GM21390 (cell line): Measurements from ENCODE around the gene RFX7.
"Not testable (repeated sequence)": the region's sequence is repeated elsewhere in the genome, so short reads cannot be mapped to it uniquely, and the experiment has no call there.

Source experiments
- ATAC-seq: cut with Tn5 transposase; IDR thresholded peaks from one replicate; pipeline ENCODE4 v1.9.1; 2021; ENCODE audit not compliant: unreplicated experiment

The RFX7 gene

DNA sequence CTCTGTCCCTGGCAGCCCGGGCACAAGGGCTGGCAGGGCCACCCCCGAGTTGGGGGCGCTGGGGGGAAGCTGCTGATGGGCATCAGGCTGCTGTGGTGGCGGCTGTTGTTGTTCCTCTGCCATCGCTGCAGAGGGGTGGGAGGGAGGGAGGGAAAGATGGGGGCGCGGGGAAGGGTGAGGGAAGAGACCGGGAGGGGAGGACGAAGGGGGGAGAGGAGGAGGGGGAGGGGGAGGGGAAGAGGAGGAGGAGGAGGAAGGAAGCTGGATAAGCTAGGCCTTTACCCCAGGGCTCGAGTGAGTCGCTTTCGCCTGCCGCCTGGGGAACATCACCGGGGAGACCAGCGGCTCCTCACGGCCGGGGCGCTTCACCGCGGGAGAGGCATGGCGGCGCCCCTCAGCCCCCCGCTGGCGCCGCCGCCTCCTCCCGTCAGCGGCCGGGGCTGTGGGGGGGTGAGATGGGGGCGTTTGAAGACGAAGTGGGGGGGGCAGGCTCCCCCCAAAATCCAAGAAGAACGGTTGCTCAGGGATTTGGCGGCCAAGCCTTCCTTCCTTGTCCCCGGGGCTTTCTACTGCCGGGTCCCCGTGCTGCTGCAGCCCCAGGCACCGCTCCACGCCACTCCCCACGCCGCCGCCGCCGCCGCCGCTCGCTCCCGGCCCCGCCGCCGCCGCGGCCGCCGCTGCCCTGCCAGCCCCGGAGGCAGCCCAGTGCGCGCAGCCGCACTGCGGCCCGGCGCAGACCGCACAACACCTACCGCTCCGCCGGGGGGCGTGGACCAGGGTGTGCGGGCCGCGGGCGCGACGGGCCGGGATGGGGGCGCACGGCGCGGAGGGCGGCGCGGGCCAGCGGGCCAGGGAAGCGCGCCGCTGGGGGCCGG is at the start of gene RFX7:
Gene RFX7 (minus strand): TSS at position 717 of the 875 bp plus-strand sequence. CDS start 594 bp downstream, at position 123.
- peak; percentile 45 for ATAC-seq

DNA sequence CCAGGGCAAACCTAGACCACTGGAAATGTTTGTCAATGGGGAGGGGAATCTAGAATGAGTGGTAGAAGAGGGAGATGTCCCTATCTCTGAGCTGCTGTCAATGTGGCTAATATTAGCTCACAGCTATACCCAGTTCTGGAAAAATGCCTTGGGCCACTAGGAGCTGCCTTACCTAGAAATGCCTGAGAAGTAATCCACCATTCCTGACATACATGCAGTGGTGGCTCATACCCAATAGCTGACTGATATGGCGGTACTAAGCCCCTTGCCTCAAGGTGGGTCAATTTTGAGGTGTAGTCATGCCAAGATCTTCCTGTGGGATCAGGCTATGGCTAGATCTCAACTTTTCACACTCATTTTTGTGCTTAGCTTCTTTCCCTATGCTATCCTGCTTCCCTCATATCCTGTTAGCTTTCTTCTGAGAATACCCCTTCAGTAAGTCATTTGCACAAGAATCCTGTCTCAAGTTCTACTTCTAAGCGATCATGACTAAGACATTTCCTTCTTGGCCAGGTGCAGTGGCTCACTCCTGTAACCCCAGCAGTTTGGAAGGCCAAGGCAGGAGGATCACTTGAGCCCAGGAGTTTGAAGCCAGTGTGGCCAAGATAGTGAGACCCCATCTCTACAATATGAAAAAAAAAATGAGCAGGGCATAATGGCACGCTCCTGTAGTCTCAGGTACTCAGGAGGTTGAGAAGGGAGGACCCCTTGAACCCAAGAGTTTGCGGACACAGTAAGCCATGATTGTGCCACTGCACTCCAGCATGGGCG is 49.1 kb upstream of the RFX7 start:
- ATAC-seq = no peak

DNA sequence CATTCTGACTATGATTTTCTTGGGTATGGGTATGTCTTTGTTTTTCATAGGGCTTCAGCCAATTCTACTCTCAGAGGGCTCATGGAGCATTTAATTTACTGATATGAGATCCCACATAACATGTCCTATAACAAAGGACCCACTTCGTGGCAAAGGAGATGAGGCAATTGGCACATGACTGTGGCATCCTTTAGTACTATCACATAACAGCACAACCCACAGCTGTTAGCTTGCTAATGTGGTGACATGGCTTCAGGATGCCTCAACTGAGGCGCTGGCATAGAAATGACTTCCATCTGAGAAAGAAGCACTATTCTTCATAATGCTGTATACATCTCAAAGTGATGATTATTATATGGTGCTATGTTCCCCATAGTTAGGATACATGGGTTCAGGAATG is 48.1 kb upstream of the RFX7 start:
- no peak for ATAC-seq

DNA sequence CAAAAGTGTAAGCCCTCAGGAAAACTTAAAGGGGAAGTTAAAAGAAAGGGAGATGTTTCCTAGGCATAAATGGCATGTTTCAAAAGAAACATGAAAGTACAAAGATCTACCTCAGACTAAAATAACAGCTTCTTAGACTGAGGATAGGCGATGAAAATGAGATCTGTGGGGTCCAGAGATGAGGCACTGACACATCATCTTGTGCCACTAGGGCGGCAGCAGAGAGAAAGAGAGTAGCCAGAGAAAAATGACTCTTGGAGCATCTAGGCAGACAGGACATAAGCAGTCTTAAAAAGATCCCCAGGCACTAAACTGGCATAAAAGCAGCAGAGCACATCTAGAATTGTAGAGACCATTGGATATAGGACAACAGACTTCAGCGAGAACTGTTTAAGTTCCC is 42.5 kb upstream of the RFX7 start:
- no peak for ATAC-seq

DNA sequence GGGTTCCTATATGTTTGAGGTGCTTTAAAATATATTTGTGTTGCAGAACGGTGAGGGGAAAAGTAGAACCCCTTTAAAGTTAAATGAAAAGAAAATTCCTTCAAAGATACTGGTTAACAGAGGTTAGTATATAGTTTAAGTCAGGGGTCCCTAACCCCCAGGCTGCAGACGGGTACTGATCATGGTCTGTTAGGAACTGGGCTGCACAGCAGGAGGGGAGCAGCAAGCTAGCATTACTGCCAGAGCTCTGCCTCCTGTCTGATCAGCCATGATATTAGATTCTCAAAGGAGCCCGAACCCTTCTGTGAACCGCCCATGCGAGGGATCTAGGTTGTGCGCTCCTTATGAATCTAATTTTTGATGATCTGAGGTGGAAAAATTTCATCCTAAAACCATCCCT is 37.5 kb upstream of the RFX7 start:
- no peak for ATAC-seq

DNA sequence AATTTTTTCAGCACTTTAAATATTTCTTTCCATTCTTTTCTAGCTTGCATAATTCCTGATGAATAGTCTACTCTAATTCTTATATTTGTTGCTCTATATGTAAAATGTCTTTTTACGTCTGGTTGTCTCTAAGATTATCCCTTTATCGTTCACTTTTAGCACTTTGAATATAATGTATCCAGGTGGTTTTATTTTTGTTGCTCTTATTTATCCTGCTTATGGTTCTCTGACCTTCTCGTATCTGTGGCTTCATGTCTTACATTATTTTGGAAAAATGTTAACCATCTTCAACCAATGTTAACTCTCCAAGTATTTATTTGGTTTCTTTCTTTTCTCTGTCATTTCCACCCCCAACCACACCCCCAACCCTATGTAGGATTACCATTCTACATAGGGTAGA is 30.0 kb upstream of the RFX7 start:
- ATAC-seq = no peak

DNA sequence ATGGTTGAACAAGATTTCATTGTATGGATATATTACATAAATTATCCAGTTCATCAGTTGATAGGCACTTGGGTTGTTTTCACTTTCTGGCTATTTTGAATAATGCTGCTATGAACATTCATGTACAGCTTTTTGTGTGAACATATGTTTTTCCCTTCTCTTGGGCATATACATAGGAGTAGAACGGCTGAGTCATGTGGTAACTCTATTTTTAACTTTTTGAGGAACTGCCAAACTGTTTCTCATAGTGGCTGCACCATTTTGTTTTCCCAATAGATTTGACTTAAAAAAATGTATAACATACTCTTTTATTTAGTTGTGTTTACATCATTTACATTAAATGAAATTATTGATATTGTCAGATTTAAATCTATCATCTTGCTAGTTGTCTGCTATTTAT is 28.8 kb upstream of the RFX7 start:
- ATAC-seq = no peak

DNA sequence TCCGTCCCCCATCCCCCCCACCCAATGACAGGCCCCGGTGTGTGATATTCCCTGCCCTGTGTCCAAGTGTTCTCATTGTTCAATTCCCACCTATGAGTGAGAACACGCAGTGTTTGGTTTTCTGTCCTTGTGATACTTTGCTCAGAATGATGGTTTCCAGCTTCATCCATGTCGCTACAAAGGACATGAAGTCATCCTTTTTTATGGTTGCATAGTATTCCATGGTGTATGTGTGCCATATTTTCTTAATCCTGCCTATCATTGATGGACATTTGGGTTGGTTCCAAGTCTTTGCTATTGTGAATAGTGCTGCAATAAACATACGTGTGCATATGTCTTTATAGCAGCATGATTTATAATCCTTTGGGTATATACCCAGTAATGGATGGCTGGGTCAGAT is 22.8 kb upstream of the RFX7 start:
- ATAC-seq = not testable (repeated sequence)

DNA sequence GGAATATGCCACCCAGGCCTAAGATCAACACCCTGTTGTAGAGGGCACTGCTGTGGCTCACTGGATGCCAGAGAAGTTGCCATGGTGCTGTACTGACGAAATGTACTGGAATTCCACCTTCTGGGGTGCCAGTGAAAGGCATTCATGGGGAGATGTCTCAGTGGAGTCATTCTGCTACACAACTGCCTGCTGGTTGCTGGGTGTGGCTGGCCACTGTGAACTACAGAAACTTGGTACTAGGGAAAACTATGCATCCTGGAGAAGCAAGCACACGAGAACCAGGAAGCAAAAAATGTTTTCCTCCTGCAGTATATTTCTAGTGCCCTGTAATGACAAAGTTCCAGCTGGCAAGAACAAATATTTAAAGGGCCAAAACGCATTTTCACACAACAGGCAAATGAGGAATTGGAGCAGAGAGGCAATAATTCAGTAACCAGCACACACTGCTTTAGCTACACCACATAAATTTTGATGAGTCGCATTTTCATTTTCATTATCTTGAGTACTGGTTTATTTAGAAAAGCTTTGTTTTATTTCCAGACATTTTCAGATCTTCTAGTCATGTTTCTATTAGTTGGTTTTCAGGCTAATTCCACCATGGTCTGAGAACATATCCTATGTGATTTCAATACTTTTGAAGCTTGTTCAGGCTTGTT is 18.3 kb upstream of the RFX7 start:
- no peak for ATAC-seq

DNA sequence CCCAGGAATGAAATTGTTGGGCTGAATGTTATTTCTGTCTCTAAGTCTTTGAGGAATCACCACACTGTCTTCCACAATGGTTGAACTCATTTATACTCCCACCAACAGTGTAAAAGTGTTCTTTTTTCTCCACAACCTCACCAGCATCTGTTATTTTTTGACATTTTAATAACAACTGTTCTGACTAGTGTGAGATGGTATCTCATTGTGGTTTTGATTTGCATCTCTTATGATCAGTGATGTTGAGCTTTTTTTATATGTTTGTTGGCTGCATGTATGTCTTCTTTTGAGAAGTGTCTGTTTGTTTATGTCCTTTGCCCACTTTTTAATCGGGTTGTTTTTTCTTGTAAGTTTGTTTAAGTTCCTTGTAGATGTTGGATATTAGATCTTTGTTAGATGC is 13.6 kb upstream of the RFX7 start:
- not testable (repeated sequence) for ATAC-seq

DNA sequence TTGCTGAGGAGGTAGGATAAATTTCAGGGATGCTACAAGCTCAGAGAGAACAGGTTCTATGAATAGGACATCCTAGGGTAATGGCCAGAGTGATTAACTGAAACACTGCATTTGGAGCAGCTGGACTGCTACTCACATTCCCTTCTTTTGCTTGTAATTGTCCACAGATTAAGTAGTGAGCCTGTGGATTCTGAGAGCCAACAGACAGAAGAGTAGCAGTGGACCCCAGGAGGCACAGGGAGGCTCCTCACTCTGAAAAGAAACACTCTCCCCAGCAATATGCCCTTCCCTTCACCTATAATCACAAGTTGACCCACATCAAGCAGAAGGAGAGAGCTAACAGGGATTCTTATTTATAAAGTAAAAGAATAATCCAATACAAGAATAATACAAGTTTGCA is 10.6 kb upstream of the RFX7 start:
- ATAC-seq = no peak

DNA sequence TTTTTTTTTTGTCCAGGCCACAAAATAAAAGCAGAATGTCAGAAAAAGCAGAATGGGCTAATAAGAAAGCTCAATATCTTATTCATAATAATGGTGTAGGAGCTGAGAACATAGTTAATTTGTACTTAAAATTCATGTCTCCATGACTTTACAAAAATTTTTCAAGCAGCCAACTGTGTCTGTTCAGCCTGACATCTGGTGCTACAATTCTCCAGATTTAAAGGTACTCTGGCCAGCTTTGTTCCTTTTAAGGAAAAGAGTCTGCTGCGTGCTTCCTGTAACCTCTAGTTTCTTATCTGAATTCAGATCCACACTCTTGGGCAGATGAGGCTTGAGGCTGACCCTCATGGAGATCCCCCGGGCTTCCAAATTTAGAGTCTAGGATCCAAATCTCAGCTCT is 8.7 kb upstream of the RFX7 start:
- ATAC-seq = no peak

DNA sequence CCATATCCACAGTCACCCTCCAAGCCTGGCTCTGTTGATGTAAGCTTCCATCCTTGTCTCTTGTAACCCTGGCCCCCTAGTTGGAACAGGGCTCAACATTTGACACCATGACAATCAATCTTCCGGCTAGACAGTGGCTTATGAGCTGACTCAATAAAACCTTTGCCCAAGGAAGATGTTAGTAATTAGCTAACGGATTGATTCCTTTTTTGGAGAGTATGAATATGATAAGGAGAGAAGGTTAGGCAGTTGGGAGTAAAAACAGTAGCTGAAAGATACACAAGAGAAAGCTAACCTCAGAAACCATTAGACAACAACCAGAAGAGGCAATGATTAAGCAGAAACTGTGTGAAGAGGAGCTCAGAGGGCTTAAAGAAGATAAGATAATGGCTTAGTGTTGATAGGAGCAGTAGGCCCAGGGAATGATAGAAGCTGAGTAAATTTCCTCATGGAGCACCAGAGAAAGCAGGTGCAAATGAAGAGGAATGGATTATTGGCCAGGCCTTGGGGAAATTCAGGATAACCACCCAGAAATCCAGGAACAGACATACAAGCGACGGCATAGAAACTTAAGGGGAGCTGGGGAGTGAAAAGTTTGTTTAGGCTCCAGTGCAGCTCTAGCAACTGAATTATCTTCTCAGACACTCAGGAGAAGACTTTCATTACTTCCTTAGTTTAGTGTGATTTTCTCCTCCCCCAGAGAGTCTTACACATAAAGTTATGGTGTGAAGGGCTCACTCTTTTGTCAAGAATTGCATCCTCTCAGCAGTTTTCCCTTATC is 7.8 kb upstream of the RFX7 start:
- no peak for ATAC-seq

DNA sequence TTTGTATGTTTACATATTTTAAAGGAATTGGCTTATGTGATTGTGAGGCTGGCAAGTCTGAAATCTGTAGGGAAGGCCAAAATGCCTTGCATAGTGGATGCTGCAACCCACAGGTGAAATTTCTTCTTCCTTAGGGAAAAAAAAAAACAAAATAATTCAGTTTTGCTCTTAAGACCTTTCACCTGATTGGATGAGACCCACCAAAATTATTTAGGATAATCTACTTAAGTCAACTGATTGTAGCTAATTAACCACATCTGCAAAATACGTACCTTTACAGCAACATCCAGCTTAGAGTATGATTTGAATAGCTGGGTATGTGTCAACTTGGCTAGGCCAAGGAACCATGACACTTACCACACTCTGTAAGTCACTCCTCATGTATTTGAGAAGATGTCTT is 6.9 kb upstream of the RFX7 start:
- ATAC-seq = no peak

DNA sequence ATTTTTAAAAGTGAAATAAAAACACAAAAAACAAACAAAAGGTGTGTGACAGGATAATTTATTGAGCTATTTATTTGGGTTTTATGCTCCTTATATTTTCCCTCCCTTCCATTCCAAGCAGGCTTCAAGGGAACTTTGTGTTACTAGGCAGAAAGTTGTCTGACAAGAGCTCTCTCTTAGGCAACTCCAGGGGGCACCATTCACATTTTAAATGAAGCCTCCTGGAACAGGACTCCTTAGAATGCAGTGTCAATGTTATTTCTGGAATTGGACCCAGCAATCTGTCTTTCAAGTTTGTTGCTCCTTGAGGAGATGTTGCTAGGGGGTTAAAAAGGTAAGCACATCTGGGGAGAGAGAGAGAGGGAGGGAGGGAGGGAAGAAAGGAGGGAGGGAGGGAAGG is 5.4 kb upstream of the RFX7 start:
- no peak for ATAC-seq

DNA sequence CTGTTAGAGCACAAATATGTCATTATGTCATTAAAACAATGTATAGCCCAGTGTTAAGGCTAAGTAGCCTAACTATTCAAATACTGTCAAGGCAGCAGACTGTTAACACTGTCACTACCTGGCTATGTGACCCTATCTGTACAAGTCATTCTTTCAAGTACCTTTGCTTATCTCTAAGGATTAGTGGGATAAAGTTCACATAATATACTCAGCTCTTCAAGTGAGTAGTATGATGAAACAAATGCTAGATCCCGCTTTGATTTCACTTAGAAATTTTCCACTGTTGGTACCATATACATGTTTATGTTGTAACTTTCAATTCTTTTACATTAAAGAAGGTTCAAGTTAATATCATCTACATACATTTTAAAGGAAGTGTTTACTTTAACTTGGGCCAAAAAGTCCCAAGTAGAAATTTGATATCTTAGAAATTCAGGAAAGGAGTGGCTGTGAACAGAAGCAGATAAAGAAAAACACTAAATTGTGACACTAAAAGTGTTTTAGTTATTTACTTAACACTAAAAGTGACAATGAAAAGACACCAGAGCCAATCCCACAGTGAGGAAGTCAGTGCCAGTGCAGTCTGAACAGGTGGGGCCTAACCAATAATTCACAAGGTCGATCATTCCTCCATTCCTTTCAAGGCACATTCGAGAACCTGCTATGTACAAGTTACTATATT is 4.8 kb upstream of the RFX7 start:
- ATAC-seq = no peak

DNA sequence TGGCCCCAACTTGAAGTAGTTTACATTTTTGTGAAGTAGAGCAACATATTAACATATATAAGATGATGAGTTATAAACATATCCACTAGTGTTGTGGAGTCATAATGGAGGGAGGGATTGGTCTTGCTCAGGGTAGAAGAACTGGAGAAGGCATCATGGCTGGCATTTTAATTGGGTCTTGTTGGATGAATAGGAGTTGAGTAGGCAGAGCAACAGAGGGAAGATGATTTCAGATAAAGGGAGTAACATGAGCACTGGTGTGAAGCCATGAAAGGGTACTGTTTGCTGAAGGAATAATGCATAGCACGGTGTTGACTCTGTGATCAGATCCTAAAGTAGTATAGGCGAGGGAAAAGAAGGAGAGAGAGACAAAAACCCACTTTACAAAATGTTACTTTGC is 3.6 kb upstream of the RFX7 start:
- ATAC-seq = no peak

DNA sequence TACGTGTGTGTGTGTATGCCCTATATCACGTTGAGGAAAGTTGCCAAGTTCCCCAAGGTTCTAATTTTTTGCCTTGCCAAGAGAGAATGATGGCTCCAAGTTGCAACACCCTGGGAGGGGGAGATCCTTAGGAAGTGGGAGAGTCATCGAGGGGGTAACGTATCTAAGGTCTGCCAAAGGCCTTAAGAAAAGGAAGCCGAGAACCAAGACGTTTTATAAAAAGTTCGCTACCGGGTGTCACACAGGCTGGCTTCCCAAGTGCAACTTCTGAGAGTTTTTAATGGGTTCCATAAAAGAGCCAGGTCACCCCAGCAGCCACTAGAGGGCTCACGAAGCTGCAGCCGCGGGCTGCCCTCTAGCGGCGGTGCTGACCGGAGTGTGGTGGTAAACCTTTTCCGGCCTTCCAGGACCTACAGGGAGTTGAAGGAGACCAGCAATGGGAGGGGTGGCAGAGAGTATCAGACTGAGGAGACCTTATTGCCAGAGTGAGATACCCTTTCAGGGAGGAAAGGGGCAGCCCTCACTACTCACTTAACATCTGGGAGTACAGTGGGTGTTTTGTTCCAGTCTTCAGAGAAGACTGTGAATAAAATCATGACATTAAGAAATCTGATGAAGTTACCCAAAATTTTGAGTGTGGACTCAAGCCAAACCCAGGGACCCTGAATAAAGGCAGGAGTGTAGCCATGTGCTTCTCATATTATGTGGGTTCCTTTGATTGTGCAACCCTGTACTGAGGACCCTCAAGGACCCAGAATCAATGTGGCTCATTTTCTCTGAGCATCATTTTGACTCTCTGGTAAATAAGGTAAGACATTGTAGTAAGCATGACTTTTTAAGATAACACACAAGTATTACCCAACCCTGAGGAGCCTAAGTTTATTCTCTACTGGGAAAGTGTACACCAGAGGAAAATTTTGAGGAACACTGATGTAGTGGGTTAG is 2.5 kb upstream of the RFX7 start:
- ATAC-seq = peak; percentile 55

DNA sequence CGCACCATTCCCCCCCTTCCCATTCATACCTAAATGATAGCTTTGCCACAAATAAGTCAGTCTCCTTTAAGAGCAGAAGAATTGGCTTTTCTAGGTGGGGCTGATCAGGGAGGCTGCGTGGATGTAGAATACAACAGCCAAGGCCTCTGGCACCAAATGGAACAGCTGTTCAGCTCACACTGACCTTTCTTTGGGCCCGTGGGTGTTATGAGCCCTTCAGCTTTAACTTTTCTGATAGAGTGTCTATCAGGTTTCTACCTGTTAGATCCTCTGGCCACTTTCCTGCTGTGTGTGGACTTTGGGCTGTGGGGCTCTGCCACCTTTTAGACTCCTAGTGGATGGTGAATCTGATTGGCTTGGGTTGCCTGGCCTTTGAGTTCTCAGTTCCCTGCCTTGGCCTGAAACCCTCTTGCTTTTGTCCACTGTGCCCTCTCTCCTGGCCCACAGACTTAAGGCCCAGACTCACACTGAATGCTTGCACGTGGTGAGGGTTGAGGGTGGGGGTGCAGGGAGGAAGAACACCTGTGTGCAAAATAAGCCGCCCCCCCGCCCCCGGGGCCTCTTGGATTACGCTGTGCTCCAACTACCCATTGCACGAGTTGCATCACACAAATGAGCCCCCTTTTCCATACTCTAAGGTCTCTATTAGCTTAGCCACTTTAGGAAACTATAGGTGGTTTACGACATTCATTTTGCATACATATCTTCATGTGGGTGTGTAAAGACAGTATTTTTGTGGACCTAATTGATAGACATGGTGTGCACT is 1.3 kb upstream of the RFX7 start:
- no peak for ATAC-seq
